GM13977 (cell line): ENCODE results near the gene TNS1.
A peak's percentile ranks its signal among the peaks of the same experiment; 100 is the strongest.

ENCODE experiments used
- DNase-seq: peaks from one replicate; pipeline ENCODE4 v3.0.0; 2012; ENCODE audit warnings: low spot score
- CTCF ChIP-seq: IDR thresholded peaks from 2 replicates; pipeline ENCODE4 v1.5.1; 2012; ENCODE audit warnings: mild to moderate bottlenecking, control low read depth; ENCODE audit not compliant: insufficient read depth; ENCODE audit errors: extremely low read depth, missing control alignments
- in situ Hi-C: fragments of 300-500 bp; cut with MboI; formaldehyde crosslinking; loops from one replicate; pipeline ENCODE4 v1.12.0; 2022; ENCODE audit warnings: low sequenced_read_pairs, low pct_unique_long_range_greater_than_20kb, mixed read lengths, inconsistent platforms; ENCODE audit not compliant: unreplicated experiment

The TNS1 gene

DNA sequence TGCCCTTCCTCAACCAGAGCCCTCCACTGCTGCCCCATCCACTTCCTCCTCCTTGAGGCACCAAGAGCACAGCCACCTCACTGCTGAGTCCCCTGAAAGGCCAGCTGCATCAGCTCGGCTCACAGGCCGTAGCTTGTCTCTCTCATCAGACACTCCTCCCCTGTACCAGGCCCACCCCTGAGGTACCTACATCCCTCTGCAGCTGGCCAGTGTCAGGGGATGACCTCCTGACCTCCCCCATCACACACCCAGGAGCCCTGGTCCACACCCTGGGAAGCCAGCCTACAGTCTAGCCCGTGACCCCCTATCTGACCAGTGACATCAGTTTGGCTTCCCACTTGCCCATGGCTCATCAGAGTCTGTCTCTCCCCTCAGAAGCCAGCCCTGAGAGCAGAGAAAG lies 205.6 kb downstream of the TNS1 start:
- TF ChIP-seq CTCF, result no peak
- DNase-seq, result no peak
- in situ Hi-C loops, result no loop called here

GRCh38 chr2:217795706-217796465 lies 206.9 kb downstream of the TNS1 start:
- DNase-seq, result peak; percentile 4
- TF ChIP-seq CTCF, result no peak
- in situ Hi-C loops, result no loop called here

DNA sequence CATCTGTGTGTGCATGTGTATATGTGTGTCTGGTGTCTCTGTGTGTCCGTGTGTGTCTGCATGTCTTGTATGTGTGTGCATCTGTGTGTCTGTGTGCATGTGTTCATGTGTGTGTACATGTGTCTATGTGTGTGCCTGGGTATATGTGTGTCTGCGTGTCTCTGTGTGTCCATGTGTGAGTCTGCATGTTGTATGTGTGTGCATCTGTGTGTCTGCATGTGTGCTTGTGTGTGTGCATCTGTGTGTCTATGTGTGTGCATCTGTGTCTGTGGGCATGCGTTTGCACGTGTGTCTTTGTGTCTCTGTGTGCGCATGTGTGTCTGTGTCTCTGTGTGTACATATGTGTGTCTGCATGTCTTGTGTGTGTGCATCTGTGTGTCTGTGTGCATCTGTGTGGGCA lies 207.7 kb downstream of the TNS1 start:
- TF ChIP-seq CTCF, result no peak
- no peak for DNase-seq
- in situ Hi-C loops, result no loop called here

GRCh38 chr2:217794133-217794986 lies 208.4 kb downstream of the TNS1 start:
- in situ Hi-C loops, result no loop called here
- DNase-seq, result peak; percentile 3
- no peak for TF ChIP-seq CTCF

- no peak for DNase-seq
- TF ChIP-seq CTCF, result no peak
- in situ Hi-C loops, result no loop called here
Measured at GRCh38 chr2:217793566-217794132, 209.1 kb downstream of the TNS1 start.

- in situ Hi-C loops, result no loop called here
- TF ChIP-seq CTCF, result no peak
- DNase-seq, result peak; percentile 4
Measured at GRCh38 chr2:217792626-217793527, 209.9 kb downstream of the TNS1 start.
